ENCODE measurements around the gene SQSTM1. TPM values are rescaled to one million over a fixed set of nuclear protein-coding genes. Genes with fewer than 3 reads are reported as not detected.

The SQSTM1 gene
- total RNA-seq, 2 donors from 2014 or later, result 375 to 469 TPM

GRCh38 chr5:179874536-179875292 lies 54.0 kb downstream of the SQSTM1 start:
- DNase-seq (ENCODE audit: low spot score) (no peak), ATAC-seq (ENCODE audit: insufficient number of reproducible peaks, low FRiP score, low read depth) (no peak)
- no peak for TF ChIP-seq CTCF (IDR thresholded peaks at IDR 0.05)
- Histone ChIP-seq H3K4me3 (no peak overlapping the region), H3K4me1 (ENCODE audit: control insufficient read depth in 1 of 2, low read depth in 2 of 2) (no peaks in the 10 kb centered on the region), H3K9me3 (no peaks in the 10 kb centered on the region), H3K27ac (no peak overlapping the region), H3K36me3 (peaks cover 66% of the 10 kb centered on the region), H3K27me3 (replicated peaks; ENCODE audit: insufficient read depth) (no peaks in the 10 kb centered on the region)

- H3K4me3 ChIP-seq, result no peak overlapping the region
- ATAC-seq (ENCODE audit: insufficient number of reproducible peaks, low FRiP score, low read depth) (no peak), DNase-seq (ENCODE audit: low spot score) (no peak)
- no peaks in the 10 kb centered on the region for H3K4me1 ChIP-seq (ENCODE audit: control insufficient read depth in 1 of 2, low read depth in 2 of 2)
- no peak for TF ChIP-seq CTCF (IDR thresholded peaks at IDR 0.05)
- H3K9me3 ChIP-seq, result no peaks in the 10 kb centered on the region
- H3K36me3 ChIP-seq, result peaks cover 59% of the 10 kb centered on the region
- no peak overlapping the region for H3K27ac ChIP-seq
- no peaks in the 10 kb centered on the region for H3K27me3 ChIP-seq (replicated peaks; ENCODE audit: insufficient read depth)
Observed at GRCh38 chr5:179875741-179876609, 55.3 kb downstream of the SQSTM1 start.

- H3K4me3 ChIP-seq, result no peak overlapping the region
- H3K4me1 ChIP-seq (ENCODE audit: control insufficient read depth in 1 of 2, low read depth in 2 of 2), result no peaks in the 10 kb centered on the region
- TF ChIP-seq CTCF (IDR thresholded peaks at IDR 0.05), result no peak
- ATAC-seq (ENCODE audit: insufficient number of reproducible peaks, low FRiP score, low read depth) (no peak), DNase-seq (ENCODE audit: low spot score) (no peak)
- no peaks in the 10 kb centered on the region for H3K27me3 ChIP-seq (replicated peaks; ENCODE audit: insufficient read depth)
- H3K27ac ChIP-seq, result no peak overlapping the region
- H3K9me3 ChIP-seq, result no peaks in the 10 kb centered on the region
- peaks cover 52% of the 10 kb centered on the region for H3K36me3 ChIP-seq
Observed at GRCh38 chr5:179876610-179876952, 55.9 kb downstream of the SQSTM1 start.

- ATAC-seq (ENCODE audit: insufficient number of reproducible peaks, low FRiP score, low read depth) (no peak), DNase-seq (ENCODE audit: low spot score) (no peak)
- Histone ChIP-seq H3K4me3 (no peak overlapping the region), H3K36me3 (peaks cover 37% of the 10 kb centered on the region), H3K27me3 (replicated peaks; ENCODE audit: insufficient read depth) (no peaks in the 10 kb centered on the region), H3K9me3 (peaks cover 13% of the 10 kb centered on the region), H3K27ac (no peak overlapping the region), H3K4me1 (ENCODE audit: control insufficient read depth in 1 of 2, low read depth in 2 of 2) (no peaks in the 10 kb centered on the region)
- no peak for TF ChIP-seq CTCF (IDR thresholded peaks at IDR 0.05)
Observed at GRCh38 chr5:179878222-179879002, 57.7 kb downstream of the SQSTM1 start.
